K562 (cell line): ENCODE measurements around the gene EIF5B.
A peak's percentile ranks its signal among the peaks of the same experiment; 100 is the strongest.

Source experiments
- ATF3 ChIP-seq, 2 experiments: fragments of 450-650 bp in 1 of 2; sonication (generic) in 1 of 2; formaldehyde crosslinking in 1 of 2; IDR thresholded peaks in 1 of 2; conservative IDR thresholded peaks in 1 of 2; 2 replicates each; pipeline versions ENCODE4 v1.6.1 to v1.8.1; 2016 to 2023; ENCODE audit warnings: mild to moderate bottlenecking in 2 of 2, moderate library complexity in 2 of 2, inconsistent platforms in 1 of 2, missing genetic modification reagents in 1 of 2
- CTCF ChIP-seq, 3 experiments: IDR thresholded peaks in 2 of 3; conservative IDR thresholded peaks in 1 of 3; 2 replicates each; pipeline ENCODE4 v1.5.1; 2011 to 2012; ENCODE audit warnings: low read length in 3 of 3, mild to moderate bottlenecking in 3 of 3, control low read depth in 2 of 3, improper control_type of control experiment in 1 of 3, inconsistent platforms in 1 of 3, low read depth in 1 of 3, mixed read lengths in 1 of 3, moderate library complexity in 1 of 3; ENCODE audit not compliant: insufficient read depth in 2 of 3
- MEIS2 ChIP-seq: fragments of 450-650 bp; IDR thresholded peaks from 2 replicates; pipeline ENCODE4 v1.6.1; 2014; ENCODE audit warnings: mild to moderate bottlenecking; ENCODE audit not compliant: partially characterized antibody
- SP2 ChIP-seq: IDR thresholded peaks from 2 replicates; pipeline ENCODE4 v1.6.1; 2011; ENCODE audit warnings: mild to moderate bottlenecking, low read depth, low read length, moderate library complexity; ENCODE audit not compliant: poor library complexity, severe bottlenecking; ENCODE audit errors: extremely low read depth
- ZNF695 ChIP-seq: fragments of 450-650 bp; formaldehyde crosslinking; IDR thresholded peaks from 2 replicates; pipeline ENCODE4 v1.4.0; 2020; ENCODE audit warnings: mild to moderate bottlenecking, moderate library complexity
- ZNF79 ChIP-seq: fragments of 250-450 bp; sonication (Bioruptor Pico); IDR thresholded peaks from 2 replicates; pipeline ENCODE4 v1.4.0; 2020; ENCODE audit warnings: low read depth, mild to moderate bottlenecking, moderate library complexity

- TF ChIP-seq CTCF (IDR thresholded peaks at IDR 0.05 in 2 of 3, conservative IDR thresholded peaks at IDR 0.05 in 1 of 3; ENCODE audit: insufficient read depth in 2 of 3, low read depth in 1 of 3, low read length in 3 of 3) (peak in 1 of 3 experiments; percentile 12; a peak in 1 of 6 replicates), ZNF79 (CRISPR knock-in tag) (no peak), ZNF695 (no peak), SP2 (peak; percentile 37), MEIS2 (peak; percentile 58), ATF3 (IDR thresholded peaks at IDR 0.05) (peak; percentile 31), ATF3 (CRISPR knock-in tag; conservative IDR thresholded peaks at IDR 0.05) (no peak)
Measured at GRCh38 chr2:99335911-99336803, 1.0 kb upstream of the EIF5B start, which contains the start of gene TXNDC9.
